Left ventricle myocardium inferior (tissue), 1 donor: ENCODE data around the gene CAMK1D. TPM values are rescaled to one million over a fixed set of nuclear protein-coding genes. Genes with fewer than 3 reads are reported as not detected.
"Not testable (repeated sequence)": the region's sequence is repeated elsewhere in the genome, so short reads cannot be mapped to it uniquely, and the experiment has no call there.

Source experiments
- DNase-seq: peaks from one replicate; pipeline ENCODE4 v3.0.0-alpha.2; 2020
- H3K27ac ChIP-seq: fragments of 200-600 bp; replicated peaks from 2 replicates; pipeline ENCODE4 v1.8.0; 2021
- H3K27me3 ChIP-seq: fragments of 200-600 bp; 2 replicates; pipeline ENCODE4 v1.8.0; 2021; ENCODE audit warnings: low read depth
- H3K36me3 ChIP-seq: fragments of 200-600 bp; 2 replicates; pipeline ENCODE4 v1.8.0; 2021
- H3K4me1 ChIP-seq: fragments of 200-600 bp; 2 replicates; pipeline ENCODE4 v1.8.0; 2021
- H3K4me3 ChIP-seq: fragments of 200-600 bp; 2 replicates; pipeline ENCODE4 v1.8.0; 2021; ENCODE audit warnings: mild to moderate bottlenecking, moderate library complexity
- H3K9me3 ChIP-seq: fragments of 200-600 bp; replicated peaks from 2 replicates; pipeline ENCODE4 v1.8.0; 2021
- CTCF ChIP-seq: fragments of 200-600 bp; IDR thresholded peaks from 2 replicates; pipeline ENCODE4 v1.8.0; 2021; ENCODE audit warnings: antibody characterized with exemption, mild to moderate bottlenecking, borderline replicate concordance
- intact Hi-C: fragments of 100-400 bp; cut with micrococcal nuclease; formaldehyde crosslinking; loops from one replicate; pipeline ENCODE4 v1.11.0; 2022
- total RNA-seq: library from RNA; stranded (reverse); fragmentation: NEBNext Ultra II Directional; extraction: Animal tissue kit (Norgen Biotek cat#: 25700); gene quantifications from one replicate; pipeline ENCODE4 v1.2.1, GENCODE V29; 2021
- donor health status: DM: no; HTN: yes; CAD: no; lungs with severe emphysema.

CAMK1D gene
- total RNA-seq, 1 donor from 2014 or later = 2.5 TPM

GRCh38 chr10:12434277-12434676 lies 84.9 kb downstream of the CAMK1D start:
- no peak for TF ChIP-seq CTCF
- Histone ChIP-seq H3K4me3 (no peak overlapping the region), H3K4me1 (peaks cover 8% of the 10 kb centered on the region), H3K36me3 (no peaks in the 10 kb centered on the region), H3K27ac (no peak overlapping the region), H3K9me3 (peaks cover 1% of the 10 kb centered on the region), H3K27me3 (no peaks in the 10 kb centered on the region)
- intact Hi-C loops = no loop called here
- DNase-seq = no peak

GRCh38 chr10:12434677-12435076 lies 85.3 kb downstream of the CAMK1D start:
- H3K27ac ChIP-seq, H3K9me3 ChIP-seq, H3K4me3 ChIP-seq, H3K4me1 ChIP-seq, H3K27me3 ChIP-seq, intact Hi-C loops, H3K36me3 ChIP-seq, DNase-seq: not testable (repeated sequence)

GRCh38 chr10:12435348-12435747 lies 86.0 kb downstream of the CAMK1D start:
- H3K27ac ChIP-seq = no peak overlapping the region
- H3K27me3 ChIP-seq = no peaks in the 10 kb centered on the region
- DNase-seq = no peak
- peaks cover 8% of the 10 kb centered on the region for H3K4me1 ChIP-seq
- H3K9me3 ChIP-seq = peaks cover 9% of the 10 kb centered on the region
- no peak for TF ChIP-seq CTCF
- no peak overlapping the region for H3K4me3 ChIP-seq
- H3K36me3 ChIP-seq = no peaks in the 10 kb centered on the region
- intact Hi-C loops = no loop called here

- no peak for DNase-seq
- intact Hi-C loops = no loop called here
- no peak for TF ChIP-seq CTCF
- no peaks in the 10 kb centered on the region for H3K4me1 ChIP-seq
- no peaks in the 10 kb centered on the region for H3K36me3 ChIP-seq
- H3K27ac ChIP-seq = no peak overlapping the region
- no peak overlapping the region for H3K4me3 ChIP-seq
- H3K27me3 ChIP-seq = no peaks in the 10 kb centered on the region
- H3K9me3 ChIP-seq = peaks cover 9% of the 10 kb centered on the region
Measured at GRCh38 chr10:12438919-12439692, 89.8 kb downstream of the CAMK1D start.

- H3K4me3 ChIP-seq, H3K4me1 ChIP-seq, DNase-seq, H3K27me3 ChIP-seq, H3K27ac ChIP-seq, H3K36me3 ChIP-seq, H3K9me3 ChIP-seq, intact Hi-C loops: not testable (repeated sequence)
Measured at GRCh38 chr10:12439767-12440166, 90.4 kb downstream of the CAMK1D start.

GRCh38 chr10:12443026-12443425 lies 93.7 kb downstream of the CAMK1D start:
- Histone ChIP-seq H3K4me3 (no peak overlapping the region), H3K9me3 (peaks cover 9% of the 10 kb centered on the region), H3K36me3 (no peaks in the 10 kb centered on the region), H3K27me3 (no peaks in the 10 kb centered on the region), H3K4me1 (peaks cover 20% of the 10 kb centered on the region), H3K27ac (no peak overlapping the region)
- intact Hi-C loops = no loop called here
- DNase-seq = no peak
- no peak for TF ChIP-seq CTCF
